BLaER1 treated with 17β-estradiol and CSF1 and Interleukin-3, amounts not matched to agents 10 nM and 100 nM (cell line): ENCODE data around the gene SLC22A4.

Experiments
- H3K27ac ChIP-seq, 11 experiments: shearing (Covaris generic); formaldehyde crosslinking; 2 replicates each; pipeline ENCODE4 v1.8.1; 2022
- H3K27me3 ChIP-seq, 11 experiments: shearing (Covaris generic); formaldehyde crosslinking; 2 replicates each; pipeline ENCODE4 v1.8.1; 2022
- H3K36me3 ChIP-seq, 11 experiments: shearing (Covaris generic); formaldehyde crosslinking; 2 replicates each; pipeline ENCODE4 v1.8.1; 2022
- H3K4me1 ChIP-seq, 10 experiments: shearing (Covaris generic); formaldehyde crosslinking; 2 replicates each; pipeline ENCODE4 v1.8.1; 2022
- H3K4me2 ChIP-seq, 11 experiments: shearing (Covaris generic); formaldehyde crosslinking; 2 replicates each; pipeline ENCODE4 v1.8.1; 2022
- H3K4me3 ChIP-seq, 10 experiments: shearing (Covaris generic); formaldehyde crosslinking; 2 replicates each; pipeline ENCODE4 v1.8.1; 2022
- H3K9ac ChIP-seq, 11 experiments: shearing (Covaris generic); formaldehyde crosslinking; 2 replicates each; pipeline ENCODE4 v1.8.1; 2022
- H3K9me3 ChIP-seq, 11 experiments: shearing (Covaris generic); formaldehyde crosslinking; replicated peaks in 1 of 11; 2 replicates each; pipeline ENCODE4 v1.8.1; 2022
- H4K20me1 ChIP-seq, 11 experiments: shearing (Covaris generic); formaldehyde crosslinking; 2 replicates each; pipeline ENCODE4 v1.8.1; 2022
- Cebpa-rat ChIP-seq, 11 experiments: shearing (Covaris generic); IDR thresholded peaks; 2 replicates each; pipeline ENCODE4 v1.8.1; 2022

SLC22A4 gene

GRCh38 chr5:132392978-132393825 is 99.0 kb downstream of the SLC22A4 start:
- Histone ChIP-seq H3K9ac (no peak overlapping the region), H3K27me3 (no peaks in the 10 kb centered on the region), H3K27ac (no peak overlapping the region), H3K9me3 (no peaks in the 10 kb centered on the region), H3K4me2 (peak overlapping the region in 6 of 11 experiments; percentile 1 to 95 (median 88); a peak in 6 of 22 replicates), H4K20me1 (no peaks in the 10 kb centered on the region), H3K4me1 (peaks cover 24 to 78% (median 68%) of the 10 kb centered on the region in 10 experiments), H3K4me3 (no peak overlapping the region), H3K36me3 (peaks cover 0 to 5% (median 0%) of the 10 kb centered on the region in 11 experiments; a peak in 2 of 22 replicates)
- TF ChIP-seq Cebpa-rat (IDR thresholded peaks at IDR 0.05), result no peak
